Peyer's patch (tissue), 4 donors: Measurements from ENCODE around the gene C10orf105.

ENCODE experiments used
- CTCF ChIP-seq, 6 experiments: fragments of 450-650 bp in 4 of 6; fragments of 200-600 bp in 2 of 6; sonication (generic) in 1 of 6; IDR thresholded peaks; one replicate each; pipeline ENCODE4 v1.5.1; 2017 to 2019; ENCODE audit warnings: antibody characterized with exemption in 6 of 6, mild to moderate bottlenecking in 3 of 6, moderate library complexity in 1 of 6
- POLR2A ChIP-seq, 2 donors: fragments of 450-650 bp; IDR thresholded peaks; one replicate each; pipeline ENCODE4 v1.5.1; 2017; ENCODE audit warnings: antibody characterized with exemption in 2 of 2, mild to moderate bottlenecking in 2 of 2, moderate library complexity in 2 of 2

DNA sequence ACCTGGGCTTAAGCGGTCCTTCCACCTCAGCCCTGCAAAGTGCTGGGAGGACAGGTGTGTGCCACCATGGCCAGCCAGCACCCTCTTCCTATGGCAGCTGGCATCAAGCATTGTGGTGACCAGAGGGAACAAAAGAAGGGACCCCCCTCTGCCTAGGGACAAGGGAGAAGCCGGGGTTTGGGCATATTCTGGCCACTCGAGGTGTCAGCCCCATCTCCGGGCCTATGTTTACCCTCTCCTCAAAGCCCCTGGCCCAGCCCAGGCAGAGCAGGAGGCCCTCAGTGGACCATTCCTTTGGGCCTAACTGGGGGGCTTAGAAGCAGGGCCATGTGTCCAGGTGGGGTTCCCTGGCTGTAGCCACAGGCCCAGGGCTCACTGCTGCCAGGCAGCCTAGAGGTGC is 29.8 kb upstream of the C10orf105 start:
- TF ChIP-seq CTCF (IDR thresholded peaks at IDR 0.05) (no peak), POLR2A (IDR thresholded peaks at IDR 0.05) (no peak)
